Hepatocyte (in vitro differentiated cells): Measurements from ENCODE around the gene DENND4C.

Source experiments
- CTCF ChIP-seq: fragments of 200-600 bp; sonication (generic); IDR thresholded peaks from 2 replicates; pipeline ENCODE4 v1.5.1; 2016; ENCODE audit warnings: antibody characterized with exemption, mild to moderate bottlenecking; ENCODE audit not compliant: poor library complexity
- EZH2 ChIP-seq: fragments of 200-600 bp; sonication (generic); IDR thresholded peaks from 2 replicates; pipeline ENCODE4 v1.6.1; 2016; ENCODE audit warnings: antibody characterized with exemption, mild to moderate bottlenecking, borderline replicate concordance
- EZH2phosphoT487 ChIP-seq: fragments of 200-600 bp; sonication (generic); IDR thresholded peaks from one replicate; pipeline ENCODE4 v1.6.1; 2018; ENCODE audit warnings: antibody characterized with exemption, mild to moderate bottlenecking, low read depth, moderate library complexity; ENCODE audit not compliant: unreplicated experiment, severe bottlenecking

GRCh38 chr9:19192202-19193028 is 38.1 kb upstream of the DENND4C start:
- TF ChIP-seq CTCF (no peak), EZH2 (no peak), EZH2phosphoT487 (no peak)
